GM13976 (cell line): ENCODE data around the gene CCR4.

Experiments used
- DNase-seq: peaks from one replicate; pipeline ENCODE4 v3.0.0; 2012; ENCODE audit warnings: low spot score
- in situ Hi-C: fragments of 300-500 bp; cut with MboI; formaldehyde crosslinking; loops from one replicate; pipeline ENCODE4 v1.12.0; 2022; ENCODE audit warnings: low sequenced_read_pairs, mixed read lengths, inconsistent platforms; ENCODE audit not compliant: unreplicated experiment
- TF ChIP-seq, protein P1 (sequence below): IDR thresholded peaks from 2 replicates; pipeline ENCODE4 v1.5.1; 2012; ENCODE audit warnings: borderline replicate concordance, mild to moderate bottlenecking; ENCODE audit not compliant: insufficient read depth; ENCODE audit errors: extremely low read depth, missing control alignments, control extremely low read depth

Gene CCR4

GRCh38 chr3:32952369-32953077 lies 1.1 kb downstream of the CCR4 start:
- no peak for DNase-seq
- in situ Hi-C loops: loop anchor here (5.0 kb wide), 1 partner anchor 120 kb away; no protein-coding TSS in a partner anchor
- TF ChIP-seq, protein P1, sequence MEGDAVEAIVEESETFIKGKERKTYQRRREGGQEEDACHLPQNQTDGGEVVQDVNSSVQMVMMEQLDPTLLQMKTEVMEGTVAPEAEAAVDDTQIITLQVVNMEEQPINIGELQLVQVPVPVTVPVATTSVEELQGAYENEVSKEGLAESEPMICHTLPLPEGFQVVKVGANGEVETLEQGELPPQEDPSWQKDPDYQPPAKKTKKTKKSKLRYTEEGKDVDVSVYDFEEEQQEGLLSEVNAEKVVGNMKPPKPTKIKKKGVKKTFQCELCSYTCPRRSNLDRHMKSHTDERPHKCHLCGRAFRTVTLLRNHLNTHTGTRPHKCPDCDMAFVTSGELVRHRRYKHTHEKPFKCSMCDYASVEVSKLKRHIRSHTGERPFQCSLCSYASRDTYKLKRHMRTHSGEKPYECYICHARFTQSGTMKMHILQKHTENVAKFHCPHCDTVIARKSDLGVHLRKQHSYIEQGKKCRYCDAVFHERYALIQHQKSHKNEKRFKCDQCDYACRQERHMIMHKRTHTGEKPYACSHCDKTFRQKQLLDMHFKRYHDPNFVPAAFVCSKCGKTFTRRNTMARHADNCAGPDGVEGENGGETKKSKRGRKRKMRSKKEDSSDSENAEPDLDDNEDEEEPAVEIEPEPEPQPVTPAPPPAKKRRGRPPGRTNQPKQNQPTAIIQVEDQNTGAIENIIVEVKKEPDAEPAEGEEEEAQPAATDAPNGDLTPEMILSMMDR: no peak

DNA sequence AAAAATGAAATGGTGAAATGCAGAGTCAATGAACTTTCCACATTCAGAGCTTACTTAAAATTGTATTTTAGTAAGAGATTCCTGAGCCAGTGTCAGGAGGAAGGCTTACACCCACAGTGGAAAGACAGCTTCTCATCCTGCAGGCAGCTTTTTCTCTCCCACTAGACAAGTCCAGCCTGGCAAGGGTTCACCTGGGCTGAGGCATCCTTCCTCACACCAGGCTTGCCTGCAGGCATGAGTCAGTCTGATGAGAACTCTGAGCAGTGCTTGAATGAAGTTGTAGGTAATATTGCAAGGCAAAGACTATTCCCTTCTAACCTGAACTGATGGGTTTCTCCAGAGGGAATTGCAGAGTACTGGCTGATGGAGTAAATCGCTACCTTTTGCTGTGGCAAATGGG lies 3.1 kb downstream of the CCR4 start:
- no peak for DNase-seq
- TF ChIP-seq, protein P1: no peak
- in situ Hi-C loops: loop anchor here (5.0 kb wide), 1 partner anchor 118 kb away; no protein-coding TSS in a partner anchor

DNA sequence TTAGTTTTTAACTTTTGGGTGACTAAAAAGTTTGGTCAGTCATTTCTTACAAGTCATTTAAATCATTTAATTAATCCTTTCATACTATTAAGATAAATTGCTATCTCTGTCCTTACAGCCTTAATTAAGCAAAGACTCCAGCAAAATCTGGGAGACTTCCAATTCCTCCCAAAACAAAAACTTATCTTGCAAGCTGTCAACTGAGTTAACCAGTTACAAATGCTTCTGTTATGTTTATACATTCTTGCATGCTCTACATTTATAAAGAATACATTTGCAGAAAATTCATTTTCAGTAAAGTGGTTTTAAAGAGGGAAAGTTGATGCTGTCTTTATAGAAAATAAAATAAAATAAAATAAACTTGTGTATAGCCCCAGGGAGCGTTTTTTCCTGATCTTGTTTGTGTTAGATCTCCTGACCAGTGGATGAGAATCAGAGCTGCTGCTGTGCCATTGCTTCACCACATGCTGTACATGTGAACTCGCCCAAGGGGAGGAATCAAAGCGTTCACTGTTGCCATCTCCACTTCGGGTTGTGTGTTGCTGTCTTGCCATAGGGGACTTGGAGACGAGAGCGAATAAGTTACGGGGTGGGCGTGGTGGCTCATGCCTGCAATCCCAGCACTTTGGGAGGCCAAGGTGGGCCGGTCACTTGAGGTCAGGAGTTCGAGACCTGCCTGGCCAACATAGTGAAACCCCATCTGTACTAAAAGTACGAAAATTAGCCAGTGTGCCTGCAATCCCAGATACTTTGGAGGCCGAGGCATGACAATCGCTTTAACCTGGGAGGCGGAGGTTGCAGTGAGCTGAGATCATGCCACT lies 5.5 kb downstream of the CCR4 start:
- DNase-seq: no peak
- in situ Hi-C loops: no loop called here
- TF ChIP-seq, protein P1: no peak

- in situ Hi-C loops: no loop called here
- no peak for DNase-seq
- TF ChIP-seq, protein P1: no peak
Measured at GRCh38 chr3:32958509-32958908, 7.1 kb downstream of the CCR4 start.

- DNase-seq: no peak
- TF ChIP-seq, protein P1: no peak
- in situ Hi-C loops: no loop called here
Measured at GRCh38 chr3:32959371-32959770, 7.9 kb downstream of the CCR4 start.

DNA sequence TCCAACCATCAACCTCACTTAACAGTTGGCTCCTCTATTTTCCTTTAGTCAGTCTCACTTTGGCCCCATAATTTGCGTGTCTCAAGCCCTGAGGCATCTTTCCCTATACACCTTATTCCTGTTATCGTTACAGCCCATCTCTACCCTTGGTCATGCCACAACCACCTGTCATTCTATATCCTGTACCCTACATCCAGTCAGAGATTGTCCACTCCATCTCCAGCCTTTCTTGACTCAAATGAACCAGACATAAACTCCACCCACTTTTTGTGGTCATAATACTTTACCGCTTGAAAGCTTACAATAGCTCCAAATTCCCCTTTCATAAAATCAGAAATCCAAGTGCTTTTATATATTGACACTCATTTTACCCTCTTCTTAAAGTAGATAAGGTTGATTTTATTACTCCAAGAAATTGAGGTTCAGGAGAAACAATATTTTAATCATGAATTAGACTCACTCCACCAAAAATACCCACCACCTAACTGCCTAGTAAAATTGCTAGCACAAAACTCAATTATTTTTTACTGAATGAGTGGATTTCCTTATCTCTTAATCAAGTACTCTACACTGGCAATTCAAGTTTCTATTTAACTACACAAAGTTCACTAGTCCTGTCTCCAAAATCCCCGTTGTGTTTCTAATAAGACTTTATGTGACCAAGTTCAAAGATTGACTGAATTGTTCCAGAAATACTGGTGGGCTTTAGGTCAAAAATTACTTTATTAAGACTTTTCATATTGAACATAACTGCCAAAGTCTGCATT lies 9.1 kb downstream of the CCR4 start:
- TF ChIP-seq, protein P1: no peak
- in situ Hi-C loops: no loop called here
- no peak for DNase-seq
